Osteoblast (primary cell): ENCODE measurements around the gene TMEM167B. TPM values are rescaled to one million over a fixed set of nuclear protein-coding genes. Genes with fewer than 3 reads are reported as not detected.

ENCODE experiments used
- DNase-seq: peaks from one replicate; pipeline ENCODE4 v3.0.0; 2011; ENCODE audit warnings: low spot score, mixed read lengths; ENCODE audit not compliant: insufficient read length; ENCODE audit errors: missing footprints
- H2AFZ ChIP-seq: 2 replicates; pipeline ENCODE4 v1.6.0; 2011; ENCODE audit warnings: mild to moderate bottlenecking, low read length
- H3K27ac ChIP-seq: 2 replicates; pipeline ENCODE4 v1.5.1; 2011; ENCODE audit warnings: mild to moderate bottlenecking, low read depth, low read length, moderate library complexity
- H3K27me3 ChIP-seq: 2 replicates; pipeline ENCODE4 v1.6.0; 2012; ENCODE audit warnings: mild to moderate bottlenecking, control low read depth, inconsistent platforms, low read length, moderate library complexity; ENCODE audit not compliant: insufficient read depth
- H3K36me3 ChIP-seq: 2 replicates; pipeline ENCODE4 v1.5.1; 2011; ENCODE audit warnings: mild to moderate bottlenecking, low read length, control low read depth, moderate library complexity; ENCODE audit not compliant: insufficient read depth
- H3K4me1 ChIP-seq: 2 replicates; pipeline ENCODE4 v1.5.1; 2011; ENCODE audit warnings: mild to moderate bottlenecking, low read length, control low read depth, moderate library complexity; ENCODE audit not compliant: insufficient read depth
- H3K4me2 ChIP-seq: 2 replicates; pipeline ENCODE4 v1.6.0; 2011; ENCODE audit warnings: mild to moderate bottlenecking, low read length; ENCODE audit not compliant: insufficient read depth
- H3K4me3 ChIP-seq: fragments of 200-600 bp; sonication (generic); 3 replicates; pipeline ENCODE4 v1.5.1; 2012; ENCODE audit warnings: mild to moderate bottlenecking, low read length, inconsistent platforms; ENCODE audit not compliant: insufficient read depth
- H3K79me2 ChIP-seq: 2 replicates; pipeline ENCODE4 v1.6.0; 2012; ENCODE audit warnings: mild to moderate bottlenecking, low read length, control low read depth, inconsistent platforms; ENCODE audit not compliant: insufficient read depth
- H3K9me3 ChIP-seq: 2 replicates; pipeline ENCODE4 v1.5.1; 2011; ENCODE audit warnings: low read depth, low read length, control low read depth
- H4K20me1 ChIP-seq: 2 replicates; pipeline ENCODE4 v1.6.0; 2012; ENCODE audit warnings: mild to moderate bottlenecking, low read length, control low read depth; ENCODE audit not compliant: insufficient read depth
- CTCF ChIP-seq: IDR thresholded peaks from 2 replicates; pipeline ENCODE4 v1.5.1; 2011; ENCODE audit warnings: mild to moderate bottlenecking, low read depth, low read length, moderate library complexity; ENCODE audit errors: extremely low read depth
- total RNA-seq: library from RNA; depleted of rRNA; stranded (reverse); fragments of >200 nt; gene quantifications from 2 replicates; pipeline ENCODE4 v1.2.3, GENCODE V29; 2012

The TMEM167B gene
- total RNA-seq, 1 donor, result 24.6 TPM

GRCh38 chr1:109136766-109137165 is 46.2 kb downstream of the TMEM167B start:
- Histone ChIP-seq H3K4me1 (peaks cover 4% of the 10 kb centered on the region), H2AFZ (no peak overlapping the region), H3K27me3 (peaks cover 3% of the 10 kb centered on the region), H3K4me3 (no peak overlapping the region), H3K9me3 (no peaks in the 10 kb centered on the region), H3K27ac (no peak overlapping the region), H3K4me2 (no peak overlapping the region), H3K79me2 (no peaks in the 10 kb centered on the region), H4K20me1 (no peaks in the 10 kb centered on the region), H3K36me3 (no peaks in the 10 kb centered on the region)
- no peak for DNase-seq
- TF ChIP-seq CTCF, result no peak

DNA sequence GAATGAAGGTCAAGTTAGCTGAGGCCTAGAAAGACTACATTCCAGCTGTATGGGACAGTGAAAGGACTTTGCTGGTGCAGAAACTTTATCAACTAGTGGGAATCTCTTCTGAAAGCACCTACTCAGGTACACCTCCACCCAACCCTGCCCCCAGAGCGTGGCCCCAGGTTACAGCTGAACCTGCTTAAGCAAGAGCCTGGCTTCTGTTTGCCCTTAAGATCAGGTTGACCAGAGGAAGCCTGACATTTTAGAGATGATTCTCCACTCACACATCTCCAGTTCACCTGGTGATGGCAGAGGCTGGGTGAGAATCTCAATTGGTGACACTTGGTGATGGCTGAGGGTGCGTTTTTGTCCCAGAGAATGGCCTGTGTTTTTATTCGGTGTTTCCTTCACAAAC is 47.4 kb downstream of the TMEM167B start:
- H3K27ac ChIP-seq, result no peak overlapping the region
- no peak overlapping the region for H3K4me3 ChIP-seq
- no peak overlapping the region for H2AFZ ChIP-seq
- H3K4me1 ChIP-seq, result peaks cover 4% of the 10 kb centered on the region
- H3K4me2 ChIP-seq, result no peak overlapping the region
- TF ChIP-seq CTCF, result no peak
- no peaks in the 10 kb centered on the region for H4K20me1 ChIP-seq
- no peaks in the 10 kb centered on the region for H3K36me3 ChIP-seq
- DNase-seq, result no peak
- no peaks in the 10 kb centered on the region for H3K9me3 ChIP-seq
- H3K79me2 ChIP-seq, result no peaks in the 10 kb centered on the region
- H3K27me3 ChIP-seq, result peaks cover 3% of the 10 kb centered on the region

- no peak overlapping the region for H3K4me3 ChIP-seq
- TF ChIP-seq CTCF, result no peak
- H3K4me2 ChIP-seq, result no peak overlapping the region
- no peak for DNase-seq
- no peaks in the 10 kb centered on the region for H4K20me1 ChIP-seq
- H3K4me1 ChIP-seq, result peaks cover 4% of the 10 kb centered on the region
- H3K27ac ChIP-seq, result no peak overlapping the region
- no peaks in the 10 kb centered on the region for H3K36me3 ChIP-seq
- peaks cover 3% of the 10 kb centered on the region for H3K27me3 ChIP-seq
- no peaks in the 10 kb centered on the region for H3K9me3 ChIP-seq
- H3K79me2 ChIP-seq, result no peaks in the 10 kb centered on the region
- H2AFZ ChIP-seq, result no peak overlapping the region
Measured at GRCh38 chr1:109138358-109138757, 47.8 kb downstream of the TMEM167B start.

DNA sequence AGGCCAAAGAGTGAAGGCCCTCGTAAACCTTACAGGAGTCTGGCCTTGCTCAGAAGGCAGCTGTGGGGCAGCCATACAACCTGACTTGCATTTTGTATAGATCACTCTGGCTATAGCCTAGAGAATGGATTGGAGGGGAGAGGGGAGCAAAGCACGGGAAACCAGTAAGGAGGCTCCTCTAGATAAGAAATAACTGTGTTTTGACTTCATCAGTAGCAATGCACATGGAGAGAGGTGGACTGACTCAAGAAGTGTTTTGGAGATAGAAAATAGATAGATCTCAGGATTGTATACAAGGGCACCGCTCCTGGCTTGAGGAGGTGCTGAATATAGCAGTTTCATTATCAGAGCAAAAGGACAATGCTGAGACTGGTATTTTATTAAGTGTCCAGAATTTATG is 49.8 kb downstream of the TMEM167B start:
- H3K36me3 ChIP-seq, result no peaks in the 10 kb centered on the region
- TF ChIP-seq CTCF, result no peak
- no peak overlapping the region for H3K4me3 ChIP-seq
- DNase-seq, result no peak
- no peak overlapping the region for H3K4me2 ChIP-seq
- no peak overlapping the region for H3K27ac ChIP-seq
- H3K4me1 ChIP-seq, result no peaks in the 10 kb centered on the region
- H3K9me3 ChIP-seq, result no peaks in the 10 kb centered on the region
- H3K79me2 ChIP-seq, result no peaks in the 10 kb centered on the region
- peaks cover 3% of the 10 kb centered on the region for H3K27me3 ChIP-seq
- no peaks in the 10 kb centered on the region for H4K20me1 ChIP-seq
- H2AFZ ChIP-seq, result no peak overlapping the region
